ENCODE data around the gene APOBEC3C. TPM values are rescaled to one million over a fixed set of nuclear protein-coding genes. Genes with fewer than 3 reads are reported as not detected.
A peak's percentile ranks its signal among the peaks of the same experiment; 100 is the strongest.
"Not testable (repeated sequence)": the region's sequence is repeated elsewhere in the genome, so short reads cannot be mapped to it uniquely, and the experiment has no call there.

APOBEC3C gene
- total RNA-seq, 1 donor from 2014 or later: 73.6 TPM

DNA sequence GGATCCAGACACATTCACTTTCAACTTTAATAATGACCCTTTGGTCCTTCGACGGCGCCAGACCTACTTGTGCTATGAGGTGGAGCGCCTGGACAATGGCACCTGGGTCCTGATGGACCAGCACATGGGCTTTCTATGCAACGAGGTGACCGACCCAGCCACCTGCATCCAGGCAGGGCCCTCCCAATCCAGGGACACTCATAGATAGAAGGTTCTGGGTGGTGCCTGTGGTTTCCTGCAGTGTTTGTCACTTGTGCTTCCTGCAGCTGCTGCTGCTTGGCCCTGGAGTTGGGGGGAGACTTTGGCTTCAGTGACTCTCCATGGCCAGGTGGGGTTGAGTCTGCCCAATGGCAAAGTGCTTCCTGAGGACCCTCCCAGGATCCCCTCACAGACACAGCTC lies 24.6 kb upstream of the APOBEC3C start:
- peaks cover 21% of the 10 kb centered on the region for H3K36me3 Mint-ChIP-seq (ENCODE audit: low read depth)
- H3K4me3 Mint-ChIP-seq: peak overlapping the region; percentile 49
- intact Hi-C loops (cut with micrococcal nuclease): no loop called here
- peak overlapping the region; percentile 75 for H3K27ac Mint-ChIP-seq
- H3K27me3 Mint-ChIP-seq: peaks cover 2% of the 10 kb centered on the region
- peak; percentile 83 for DNase-seq
- H3K9me3 Mint-ChIP-seq: no peaks in the 10 kb centered on the region
- peaks cover 59% of the 10 kb centered on the region for H3K4me1 Mint-ChIP-seq

DNA sequence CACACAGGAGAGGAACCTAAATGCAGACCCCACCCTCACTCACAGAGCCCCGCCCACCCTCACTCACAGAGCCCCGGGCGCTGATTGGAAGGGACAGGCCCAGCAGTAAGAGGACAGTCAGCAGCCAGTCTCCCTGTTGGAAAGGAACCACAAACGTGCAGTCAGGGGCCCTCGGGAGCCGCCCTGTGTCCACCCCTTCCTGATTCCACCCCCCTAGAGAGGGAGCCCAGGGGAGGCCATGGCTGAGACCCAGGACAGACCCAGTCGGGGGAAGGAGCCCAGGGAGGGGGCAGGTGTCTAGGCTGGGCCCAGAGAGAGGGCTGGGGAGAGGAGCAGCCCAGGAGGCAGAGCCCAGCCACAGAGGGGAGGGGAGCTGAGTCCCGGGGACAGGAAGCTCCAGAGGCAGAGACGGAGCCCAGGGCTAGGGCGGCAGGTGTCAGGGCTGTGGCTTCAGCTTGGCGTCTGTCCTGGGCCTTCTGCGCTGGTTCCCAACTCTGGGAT lies 21.1 kb upstream of the APOBEC3C start:
- H3K4me3 Mint-ChIP-seq; DNase-seq; intact Hi-C loops (cut with micrococcal nuclease); H3K36me3 Mint-ChIP-seq (ENCODE audit: low read depth); H3K27me3 Mint-ChIP-seq; H3K9me3 Mint-ChIP-seq: not testable (repeated sequence)
- H3K4me1 Mint-ChIP-seq: peaks cover 30% of the 10 kb centered on the region
- H3K27ac Mint-ChIP-seq: peak overlapping the region; percentile 8

DNA sequence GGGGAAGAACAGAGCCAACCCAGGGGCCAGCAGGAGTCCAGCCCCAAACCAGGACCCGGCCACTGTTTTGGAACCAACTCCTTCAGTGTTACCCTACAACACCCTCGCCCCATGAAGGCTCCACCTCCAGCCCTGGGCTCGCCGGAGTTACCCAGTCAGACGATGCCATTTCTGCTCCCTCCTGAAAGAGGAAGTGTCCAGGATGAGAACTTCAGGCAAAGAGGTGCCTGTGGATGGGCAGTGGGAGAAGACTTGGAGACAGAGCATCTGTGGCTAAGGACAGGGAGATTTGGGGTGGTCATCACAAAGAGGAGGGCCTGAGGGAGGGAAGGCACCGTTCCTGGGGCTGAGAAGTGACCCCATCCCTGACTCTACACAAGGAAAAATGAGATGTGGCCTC lies 18.0 kb upstream of the APOBEC3C start:
- Mint-ChIP-seq H3K4me3 (no peak overlapping the region), H3K27me3 (peaks cover 18% of the 10 kb centered on the region), H3K27ac (no peak overlapping the region), H3K36me3 (ENCODE audit: low read depth) (no peaks in the 10 kb centered on the region), H3K9me3 (no peaks in the 10 kb centered on the region), H3K4me1 (peaks cover 9% of the 10 kb centered on the region)
- intact Hi-C loops (cut with micrococcal nuclease): no loop called here
- DNase-seq: no peak

DNA sequence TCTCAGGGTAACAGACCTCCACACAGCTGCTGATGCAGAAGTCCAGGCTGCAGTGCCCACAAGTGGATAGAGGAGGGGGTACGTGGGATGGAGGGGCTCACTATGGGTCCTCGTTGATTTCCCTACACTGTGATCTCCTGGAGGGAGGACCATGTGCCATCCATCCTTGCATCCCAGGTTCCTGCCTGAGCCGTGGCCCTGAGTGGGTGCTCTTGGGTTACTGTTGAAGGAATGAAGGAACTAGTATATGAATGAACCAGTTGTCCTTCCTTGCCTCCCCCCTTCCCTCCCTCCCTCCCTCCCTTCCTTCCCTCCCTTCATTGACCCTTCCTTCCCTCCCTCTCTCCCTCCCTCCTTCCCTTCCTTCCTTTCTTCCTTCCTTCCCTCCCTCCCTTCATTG lies 16.5 kb upstream of the APOBEC3C start:
- Mint-ChIP-seq H3K36me3 (ENCODE audit: low read depth) (no peaks in the 10 kb centered on the region), H3K4me3 (no peak overlapping the region), H3K27me3 (peaks cover 18% of the 10 kb centered on the region), H3K9me3 (no peaks in the 10 kb centered on the region), H3K4me1 (peaks cover 11% of the 10 kb centered on the region), H3K27ac (no peak overlapping the region)
- DNase-seq: no peak
- intact Hi-C loops (cut with micrococcal nuclease): no loop called here

DNA sequence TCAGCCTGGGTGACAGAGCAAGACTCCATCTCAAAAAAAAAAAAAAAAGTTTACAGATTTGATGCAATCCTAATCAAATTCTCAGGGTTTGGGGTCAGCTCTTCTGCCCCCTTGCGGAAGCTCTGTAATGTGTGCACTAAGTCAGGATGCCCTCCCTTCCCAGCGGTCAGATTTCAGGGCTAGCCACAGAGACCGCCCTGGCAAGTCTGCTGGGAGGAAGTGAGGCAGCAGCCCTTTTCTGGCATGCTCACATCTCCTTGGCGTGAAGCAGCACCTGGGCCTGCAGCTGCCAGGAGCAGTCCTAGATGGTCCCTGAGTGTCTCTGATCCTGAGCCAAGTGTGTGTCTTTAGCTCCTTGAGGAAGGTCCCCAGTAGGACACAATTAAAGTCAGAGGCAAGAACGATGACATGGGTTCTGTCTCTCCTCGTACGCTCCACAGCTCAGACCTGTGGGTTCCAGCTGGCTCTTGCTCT lies 10.9 kb upstream of the APOBEC3C start:
- H3K27me3 Mint-ChIP-seq: peaks cover 13% of the 10 kb centered on the region
- intact Hi-C loops (cut with micrococcal nuclease): loop anchor here (1.0 to 10.0 kb wide), 3 partner anchors 76 to 312 kb away; partner anchors contain the start of gene RPL3
- no peak overlapping the region for H3K4me3 Mint-ChIP-seq
- DNase-seq: peak; percentile 92
- no peaks in the 10 kb centered on the region for H3K9me3 Mint-ChIP-seq
- H3K4me1 Mint-ChIP-seq: peaks cover 9% of the 10 kb centered on the region
- H3K27ac Mint-ChIP-seq: peak overlapping the region; percentile 69
- H3K36me3 Mint-ChIP-seq (ENCODE audit: low read depth): no peaks in the 10 kb centered on the region

DNA sequence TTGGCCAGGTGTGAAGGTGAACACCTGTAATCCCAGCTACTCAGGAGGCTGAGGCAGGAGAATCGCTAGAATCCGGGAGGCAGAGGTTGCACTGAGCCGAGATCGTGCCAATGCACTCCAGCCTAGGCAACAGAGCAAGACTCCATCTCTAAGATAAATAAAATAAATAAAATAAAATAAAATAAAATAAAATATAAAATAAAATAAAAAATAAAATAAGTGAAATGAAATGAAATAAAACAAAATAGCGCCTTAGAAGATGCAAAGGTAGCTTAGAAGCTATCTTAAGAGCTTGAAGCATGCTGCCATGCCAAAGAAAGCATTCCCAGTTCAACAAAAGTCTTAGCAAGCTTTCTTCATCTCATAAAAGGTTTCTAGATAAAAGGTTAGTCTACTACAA lies 6.9 kb upstream of the APOBEC3C start:
- Mint-ChIP-seq H3K27me3 (peaks cover 4% of the 10 kb centered on the region), H3K4me3 (no peak overlapping the region), H3K36me3 (ENCODE audit: low read depth) (no peaks in the 10 kb centered on the region), H3K9me3 (no peaks in the 10 kb centered on the region), H3K27ac (no peak overlapping the region), H3K4me1 (peaks cover 13% of the 10 kb centered on the region)
- DNase-seq: no peak
- intact Hi-C loops (cut with micrococcal nuclease): loop anchor here (1.0 to 10.0 kb wide), 3 partner anchors 35 to 308 kb away; partner anchors contain the start of gene RPL3

DNA sequence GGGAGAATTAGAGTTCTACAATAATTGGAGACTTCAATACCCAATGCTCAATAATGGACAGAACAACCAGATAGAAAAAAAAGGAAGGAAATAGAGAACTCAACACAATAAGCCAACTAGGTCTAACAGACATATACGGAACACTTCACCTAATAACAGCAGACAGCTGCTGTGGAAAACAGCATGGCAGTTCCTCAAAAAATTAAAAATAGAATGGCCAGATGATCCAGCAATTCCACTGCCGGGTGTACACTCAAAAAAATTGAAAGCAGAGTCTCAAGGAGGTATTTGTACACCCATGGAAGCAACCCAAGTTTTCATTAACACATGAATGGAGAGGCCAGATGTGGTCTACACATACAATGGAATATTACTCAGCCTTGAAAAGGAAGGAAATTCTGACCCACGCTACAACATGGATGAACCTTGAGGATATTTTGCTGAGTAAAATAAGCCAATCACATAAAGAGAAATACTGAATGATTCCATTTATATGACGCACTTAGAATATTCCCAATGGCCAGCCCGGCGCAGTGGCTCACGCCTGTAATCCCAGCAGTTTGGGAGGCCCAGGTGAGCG lies 5.7 kb upstream of the APOBEC3C start:
- intact Hi-C loops (cut with micrococcal nuclease): loop anchor here (5.0 to 10.0 kb wide), 2 partner anchors 36 to 306 kb away; partner anchors contain the start of gene RPL3
- H3K4me3 Mint-ChIP-seq; H3K36me3 Mint-ChIP-seq (ENCODE audit: low read depth); DNase-seq; H3K9me3 Mint-ChIP-seq; H3K27ac Mint-ChIP-seq; H3K27me3 Mint-ChIP-seq; H3K4me1 Mint-ChIP-seq: not testable (repeated sequence)

DNA sequence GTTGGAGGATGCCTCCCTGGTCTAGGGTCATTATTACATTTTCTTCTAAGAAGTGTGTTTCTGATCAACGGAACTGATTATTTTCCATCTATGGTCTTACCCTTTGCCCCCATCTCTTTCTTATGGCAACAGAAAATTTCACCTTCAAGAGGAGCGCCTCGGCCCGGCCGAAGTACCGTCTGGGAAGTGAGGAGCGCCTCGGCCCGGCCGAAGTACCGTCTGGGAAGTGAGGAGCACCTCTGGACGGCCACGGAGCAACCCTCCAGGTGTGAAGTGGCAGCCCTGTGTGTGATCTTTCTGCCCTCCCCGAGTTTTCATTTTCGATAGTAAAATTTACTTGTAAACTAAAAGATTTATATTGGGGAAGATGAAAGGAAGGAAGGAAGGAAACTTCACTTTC lies 3.1 kb upstream of the APOBEC3C start:
- H3K4me3 Mint-ChIP-seq: no peak overlapping the region
- peaks cover 4% of the 10 kb centered on the region for H3K36me3 Mint-ChIP-seq (ENCODE audit: low read depth)
- no peaks in the 10 kb centered on the region for H3K27me3 Mint-ChIP-seq
- no peak for DNase-seq
- H3K9me3 Mint-ChIP-seq: no peaks in the 10 kb centered on the region
- intact Hi-C loops (cut with micrococcal nuclease): no loop called here
- no peak overlapping the region for H3K27ac Mint-ChIP-seq
- H3K4me1 Mint-ChIP-seq: peaks cover 20% of the 10 kb centered on the region

DNA sequence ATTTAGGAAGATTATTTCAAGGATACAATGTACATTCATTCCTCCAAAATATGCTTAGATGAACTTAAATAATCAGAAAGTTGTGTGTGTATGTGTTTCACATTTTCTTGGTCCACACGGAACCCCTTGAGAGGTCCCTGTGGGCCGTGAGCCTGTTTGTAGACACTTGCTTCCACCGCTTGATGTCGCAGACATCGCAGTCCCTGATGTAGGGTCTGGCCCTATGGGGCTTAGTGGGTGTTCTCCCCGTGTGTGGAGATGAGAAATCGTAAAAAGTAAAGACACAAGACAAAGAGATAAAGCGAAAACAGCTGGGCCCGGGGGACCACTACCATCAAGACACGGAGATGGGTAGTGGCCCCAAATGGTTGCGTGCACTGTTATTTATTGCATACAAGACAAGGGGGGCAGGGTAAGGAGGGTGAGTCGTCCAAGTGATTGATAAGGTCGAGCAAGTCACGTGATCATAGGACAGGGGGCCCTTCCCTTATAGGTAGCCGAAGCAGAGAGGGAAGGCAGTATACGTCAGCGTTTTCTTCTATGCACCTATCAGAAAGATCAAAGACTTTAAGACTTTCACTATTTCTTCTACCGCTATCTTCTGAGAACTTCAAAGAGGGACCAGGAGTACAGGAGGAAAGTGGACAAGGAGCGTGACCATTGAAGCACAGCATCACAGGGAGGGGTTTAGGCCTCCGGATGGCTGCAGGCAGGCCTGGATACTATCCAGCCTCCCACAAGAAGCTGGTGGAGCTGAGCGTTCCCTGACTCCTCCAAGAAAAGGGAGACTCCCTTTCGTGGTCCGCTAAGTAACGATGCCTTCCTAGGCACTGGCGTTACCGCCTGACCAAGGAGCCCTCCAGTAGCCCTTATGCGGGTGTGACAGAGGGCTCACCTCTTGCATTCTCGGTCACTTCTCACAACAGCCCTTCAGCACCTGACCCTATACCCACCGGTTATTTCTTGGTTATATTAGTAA lies 1.2 kb upstream of the APOBEC3C start:
- DNase-seq: no peak
- Mint-ChIP-seq H3K4me3 (peak overlapping the region; percentile 7), H3K4me1 (peaks cover 28% of the 10 kb centered on the region), H3K27me3 (no peaks in the 10 kb centered on the region), H3K36me3 (ENCODE audit: low read depth) (peaks cover 12% of the 10 kb centered on the region), H3K9me3 (no peaks in the 10 kb centered on the region), H3K27ac (peak overlapping the region; percentile 53)
- intact Hi-C loops (cut with micrococcal nuclease): no loop called here

DNA sequence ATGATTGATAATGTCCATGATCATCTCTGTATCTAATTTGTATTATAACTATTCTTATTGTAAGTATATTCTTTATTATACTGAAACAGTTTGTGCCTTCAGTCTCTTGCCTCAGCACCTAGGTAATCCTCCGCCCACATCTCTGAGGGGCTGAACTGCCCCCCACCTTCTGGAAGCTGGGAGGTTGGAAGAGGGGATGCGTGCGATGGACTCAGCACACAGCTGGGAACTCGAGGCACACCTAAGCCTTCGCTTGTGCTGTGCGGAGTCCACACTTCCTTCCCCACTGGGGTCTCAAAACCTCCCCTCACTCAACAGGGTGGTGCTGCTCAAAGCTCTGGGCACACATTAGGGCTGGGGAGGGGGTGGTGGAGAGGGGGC lies 506 bp upstream of the APOBEC3C start:
- Mint-ChIP-seq H3K27ac (peak overlapping the region; percentile 98), H3K36me3 (ENCODE audit: low read depth) (peaks cover 17% of the 10 kb centered on the region), H3K4me3 (peak overlapping the region; percentile 99), H3K4me1 (peaks cover 32% of the 10 kb centered on the region)
- intact Hi-C loops (cut with micrococcal nuclease); DNase-seq; H3K9me3 Mint-ChIP-seq; H3K27me3 Mint-ChIP-seq: not testable (repeated sequence)

DNA sequence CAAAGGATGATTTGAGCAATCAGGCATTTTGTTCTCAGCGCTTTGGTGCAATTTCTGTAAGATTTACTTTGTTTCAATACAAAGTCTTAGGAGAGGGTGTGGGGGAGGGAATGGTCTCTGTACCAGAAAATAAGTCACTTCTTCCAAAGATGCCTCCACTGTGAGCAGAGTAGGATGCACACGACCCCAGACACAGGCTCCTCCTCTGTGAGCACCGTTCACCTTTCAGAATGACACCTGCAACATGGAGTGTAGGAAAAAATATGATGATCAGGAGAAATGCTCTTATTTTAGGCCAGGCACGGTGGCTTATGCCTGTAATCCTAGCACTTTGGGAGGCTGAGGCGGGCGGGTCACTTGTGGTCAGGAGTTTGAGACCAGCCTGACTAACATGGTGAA lies 665 bp downstream of the APOBEC3C start:
- not testable (repeated sequence) for H3K9me3 Mint-ChIP-seq, DNase-seq

DNA sequence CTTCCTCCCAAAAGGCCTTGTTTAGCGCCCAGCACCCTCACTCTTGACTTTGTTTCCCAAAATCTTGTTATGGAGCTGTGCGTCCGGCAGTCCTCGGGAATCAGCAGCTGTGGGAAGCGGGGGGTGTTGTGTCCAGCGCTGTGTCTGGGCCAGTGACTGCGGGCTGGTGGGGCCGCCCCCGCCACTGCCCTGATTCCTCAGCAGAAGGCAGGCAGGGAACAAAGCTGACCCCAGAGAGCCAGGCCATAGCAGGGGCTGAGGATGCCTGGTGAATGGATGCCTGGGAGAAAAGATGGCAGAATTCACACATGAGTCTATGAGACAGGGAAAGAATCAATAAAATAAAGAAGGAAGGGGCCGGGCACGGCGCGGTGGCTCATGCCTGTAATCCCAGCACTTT lies 2.5 kb downstream of the APOBEC3C start:
- peak overlapping the region; percentile 20 for H3K27ac Mint-ChIP-seq
- intact Hi-C loops (cut with micrococcal nuclease): no loop called here
- H3K4me3 Mint-ChIP-seq: peak overlapping the region; percentile 56
- H3K36me3 Mint-ChIP-seq (ENCODE audit: low read depth): peaks cover 23% of the 10 kb centered on the region
- peaks cover 36% of the 10 kb centered on the region for H3K4me1 Mint-ChIP-seq
- no peak for DNase-seq
- H3K9me3 Mint-ChIP-seq: no peaks in the 10 kb centered on the region
- no peaks in the 10 kb centered on the region for H3K27me3 Mint-ChIP-seq

More for the DNA sequence above, 665 bp downstream of the APOBEC3C start:
- peaks cover 32% of the 10 kb centered on the region for H3K4me1 Mint-ChIP-seq
- peak overlapping the region; percentile 98 for H3K27ac Mint-ChIP-seq
- H3K27me3 Mint-ChIP-seq: not testable (repeated sequence)
- peaks cover 17% of the 10 kb centered on the region for H3K36me3 Mint-ChIP-seq (ENCODE audit: low read depth)
- intact Hi-C loops (cut with micrococcal nuclease): loop anchor here (2.0 kb wide), 1 partner anchor 102 kb away; no protein-coding TSS in a partner anchor
- H3K4me3 Mint-ChIP-seq: peak overlapping the region; percentile 99

DNA sequence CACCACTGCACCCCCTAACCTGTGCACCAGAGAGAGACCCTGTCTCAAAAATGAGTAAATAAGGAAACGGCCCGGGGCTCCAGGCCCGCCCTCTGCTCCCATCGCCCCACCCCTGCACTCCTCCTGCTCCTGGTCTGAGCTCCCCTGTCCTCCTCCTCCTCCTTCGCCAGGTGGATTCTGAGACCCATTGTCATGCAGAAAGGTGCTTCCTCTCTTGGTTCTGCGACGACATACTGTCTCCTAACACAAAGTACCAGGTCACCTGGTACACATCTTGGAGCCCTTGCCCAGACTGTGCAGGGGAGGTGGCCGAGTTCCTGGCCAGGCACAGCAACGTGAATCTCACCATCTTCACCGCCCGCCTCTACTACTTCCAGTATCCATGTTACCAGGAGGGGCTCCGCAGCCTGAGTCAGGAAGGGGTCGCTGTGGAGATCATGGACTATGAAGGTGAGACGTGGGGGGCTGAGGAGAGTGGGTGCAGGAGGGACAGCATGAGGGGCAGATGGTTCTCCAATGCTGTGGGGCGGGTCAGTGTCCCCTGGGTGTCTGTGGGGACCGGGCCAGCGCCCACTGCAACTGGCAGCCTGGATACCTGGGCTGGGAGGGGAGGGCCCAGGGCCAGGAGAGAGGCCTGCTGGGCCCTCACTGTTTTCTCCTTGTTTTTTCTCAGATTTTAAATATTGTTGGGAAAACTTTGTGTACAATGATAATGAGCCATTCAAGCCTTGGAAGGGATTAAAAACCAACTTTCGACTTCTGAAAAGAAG lies 3.7 kb downstream of the APOBEC3C start:
- H3K27ac Mint-ChIP-seq: peak overlapping the region; percentile 58
- DNase-seq: no peak
- no peaks in the 10 kb centered on the region for H3K27me3 Mint-ChIP-seq
- peaks cover 46% of the 10 kb centered on the region for H3K4me1 Mint-ChIP-seq
- intact Hi-C loops (cut with micrococcal nuclease): no loop called here
- peaks cover 32% of the 10 kb centered on the region for H3K36me3 Mint-ChIP-seq (ENCODE audit: low read depth)
- H3K4me3 Mint-ChIP-seq: no peak overlapping the region
- H3K9me3 Mint-ChIP-seq: no peaks in the 10 kb centered on the region

Data from activated CD4-positive, alpha-beta T cell treated with anti-CD3 and anti-CD28 coated beads, Interleukin-2, amount 10 ng/mL, durations not matched to agents 24 days and 14 days (primary cell).